Neural cell (in vitro differentiated cells): Measurements from ENCODE around the gene FARP1. TPM values are rescaled to one million over a fixed set of nuclear protein-coding genes. Genes with fewer than 3 reads are reported as not detected.

ENCODE experiments used
- H2AFZ ChIP-seq: fragments of 200-600, 300-800 bp; sonication (generic), shearing (Covaris generic); 2 replicates; pipeline ENCODE4 v1.6.0; 2014; ENCODE audit warnings: low read depth, mild to moderate bottlenecking, antibody characterized with exemption, low read length, moderate library complexity
- H3F3A ChIP-seq: fragments of 200-600 bp; shearing (Covaris generic); 2 replicates; pipeline ENCODE4 v1.6.1; 2016; ENCODE audit warnings: mild to moderate bottlenecking, moderate library complexity, mixed read lengths, antibody characterized with exemption, low read length; ENCODE audit not compliant: insufficient read depth, poor library complexity, severe bottlenecking
- H3K27ac ChIP-seq: fragments of 200-600, 300-800 bp; sonication (generic), shearing (Covaris generic); 2 replicates; pipeline ENCODE4 v1.5.1; 2014; ENCODE audit warnings: mild to moderate bottlenecking, low read length, moderate library complexity
- H3K27me3 ChIP-seq: fragments of 300-800, 200-600 bp; sonication (generic), shearing (Covaris generic); 2 replicates; pipeline ENCODE4 v1.6.0; 2014; ENCODE audit warnings: mild to moderate bottlenecking, low read depth, low read length, moderate library complexity; ENCODE audit not compliant: insufficient read depth
- H3K36me3 ChIP-seq: fragments of 300-800, 200-600 bp; sonication (generic), shearing (Covaris generic); 2 replicates; pipeline ENCODE4 v1.5.1; 2014; ENCODE audit warnings: mild to moderate bottlenecking, antibody characterized with exemption, low read length, moderate library complexity; ENCODE audit not compliant: insufficient read depth
- H3K4me2 ChIP-seq: fragments of 300-800, 200-600 bp; sonication (generic), shearing (Covaris generic); 2 replicates; pipeline ENCODE4 v1.6.0; 2014; ENCODE audit warnings: mild to moderate bottlenecking, low read length
- H3K4me3 ChIP-seq: fragments of 300-800, 200-600 bp; sonication (generic), shearing (Covaris generic); 2 replicates; pipeline ENCODE4 v1.5.1; 2014; ENCODE audit warnings: mild to moderate bottlenecking, low read length, moderate library complexity
- H3K79me2 ChIP-seq: fragments of 200-600 bp; shearing (Covaris generic); replicated peaks from 2 replicates; pipeline ENCODE4 v1.6.0; 2014; ENCODE audit warnings: mild to moderate bottlenecking, low read length, moderate library complexity; ENCODE audit not compliant: insufficient read depth
- H3K9ac ChIP-seq: fragments of 300-800, 200-600 bp; sonication (generic), shearing (Covaris generic); 2 replicates; pipeline ENCODE4 v1.6.1; 2016; ENCODE audit warnings: mild to moderate bottlenecking, low read length, mixed read lengths
- H3K9me2 ChIP-seq: fragments of 200-600 bp; shearing (Covaris generic); 2 replicates; pipeline ENCODE4 v1.6.1; 2016; ENCODE audit warnings: mild to moderate bottlenecking, low read length, mixed read lengths; ENCODE audit not compliant: insufficient read depth
- H3K9me3 ChIP-seq: fragments of 200-600, 300-800 bp; sonication (generic), shearing (Covaris generic); 2 replicates; pipeline ENCODE4 v1.6.1; 2016; ENCODE audit warnings: mild to moderate bottlenecking, mixed run types, low read length, moderate library complexity, mixed read lengths
- H4K20me1 ChIP-seq: fragments of 200-600 bp; shearing (Covaris generic); 2 replicates; pipeline ENCODE4 v1.6.1; 2016; ENCODE audit warnings: mild to moderate bottlenecking, mixed run types; ENCODE audit not compliant: insufficient read depth
- EP300 ChIP-seq: fragments of 450-650 bp; conservative IDR thresholded peaks from 2 replicates; pipeline ENCODE4 v1.6.1; 2014; ENCODE audit warnings: antibody characterized with exemption, mild to moderate bottlenecking, moderate library complexity; ENCODE audit not compliant: poor library complexity, severe bottlenecking
- EZH2 ChIP-seq: fragments of 200-600, 300-800 bp; shearing (Covaris generic), sonication (generic); IDR thresholded peaks from 2 replicates; pipeline ENCODE4 v1.6.1; 2014; ENCODE audit warnings: antibody characterized with exemption, low read length, borderline replicate concordance, mild to moderate bottlenecking; ENCODE audit not compliant: insufficient read depth, poor library complexity, severe bottlenecking
- MXI1 ChIP-seq: fragments of 450-650 bp; conservative IDR thresholded peaks from 2 replicates; pipeline ENCODE4 v1.6.1; 2014; ENCODE audit warnings: antibody characterized with exemption, mild to moderate bottlenecking; ENCODE audit not compliant: poor library complexity, severe bottlenecking
- POLR2AphosphoS5 ChIP-seq: IDR thresholded peaks from 2 replicates; pipeline ENCODE4 v1.6.1; 2012
- RAD21 ChIP-seq: fragments of 450-650 bp; conservative IDR thresholded peaks from 2 replicates; pipeline ENCODE4 v1.6.1; 2014; ENCODE audit warnings: antibody characterized with exemption, mild to moderate bottlenecking, moderate library complexity
- SMC3 ChIP-seq: fragments of 450-650 bp; conservative IDR thresholded peaks from 2 replicates; pipeline ENCODE4 v1.6.1; 2014; ENCODE audit warnings: antibody characterized with exemption, mild to moderate bottlenecking, moderate library complexity; ENCODE audit not compliant: poor library complexity
- TAF1 ChIP-seq: IDR thresholded peaks from 2 replicates; pipeline ENCODE4 v1.6.1; 2012; ENCODE audit warnings: low read depth
- polyA plus RNA-seq: library from polyadenylated mRNA; depleted of rRNA; stranded (reverse); fragments of >200 nt; gene quantifications from 2 replicates; pipeline ENCODE4 v1.2.3, GENCODE V29; 2014
- TF ChIP-seq, protein P1 (sequence below): IDR thresholded peaks from 2 replicates; pipeline ENCODE4 v1.6.1; 2012; ENCODE audit warnings: borderline replicate concordance
- TF ChIP-seq, protein P2 (sequence below): fragments of 450-650 bp; IDR thresholded peaks from 2 replicates; pipeline ENCODE4 v1.5.1; 2014; ENCODE audit warnings: antibody characterized with exemption, mild to moderate bottlenecking, moderate library complexity; ENCODE audit not compliant: poor library complexity, severe bottlenecking

Gene FARP1
- polyA plus RNA-seq, 1 donor from 2014 or later: 19.7 TPM

DNA sequence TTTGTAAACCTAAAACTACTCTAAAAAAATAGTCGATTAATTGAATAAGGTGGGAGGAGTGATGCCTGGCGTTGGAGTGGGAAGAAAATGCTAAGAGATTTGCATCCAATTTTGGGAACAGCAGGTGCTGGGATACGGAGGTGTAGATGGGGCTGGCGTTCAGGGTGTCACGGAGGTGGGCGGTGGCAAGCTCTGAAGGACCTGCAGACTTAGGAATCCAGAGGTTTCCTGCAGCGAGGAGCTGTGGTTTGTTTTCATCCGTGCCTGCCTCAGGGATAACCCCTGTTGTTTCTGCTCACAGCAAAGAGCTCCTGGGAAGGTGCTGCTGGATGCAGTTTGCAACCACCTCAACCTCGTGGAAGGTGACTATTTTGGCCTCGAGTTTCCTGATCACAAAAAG, 200.6 kb downstream of the FARP1 start:
- Histone ChIP-seq H3K4me3 (no peak overlapping the region), H3K27me3 (no peaks in the 10 kb centered on the region), H3K27ac (no peak overlapping the region), H3K36me3 (no peaks in the 10 kb centered on the region), H3F3A (no peaks in the 10 kb centered on the region), H3K4me2 (no peak overlapping the region), H2AFZ (no peak overlapping the region), H3K9me3 (no peaks in the 10 kb centered on the region), H3K9me2 (no peaks in the 10 kb centered on the region), H4K20me1 (no peaks in the 10 kb centered on the region), H3K79me2 (peaks cover 8% of the 10 kb centered on the region), H3K9ac (no peak overlapping the region)
- TF ChIP-seq MXI1 (no peak), EZH2 (no peak), RAD21 (no peak), EP300 (no peak), TAF1 (no peak), SMC3 (no peak), POLR2AphosphoS5 (no peak)
- TF ChIP-seq, protein P1, sequence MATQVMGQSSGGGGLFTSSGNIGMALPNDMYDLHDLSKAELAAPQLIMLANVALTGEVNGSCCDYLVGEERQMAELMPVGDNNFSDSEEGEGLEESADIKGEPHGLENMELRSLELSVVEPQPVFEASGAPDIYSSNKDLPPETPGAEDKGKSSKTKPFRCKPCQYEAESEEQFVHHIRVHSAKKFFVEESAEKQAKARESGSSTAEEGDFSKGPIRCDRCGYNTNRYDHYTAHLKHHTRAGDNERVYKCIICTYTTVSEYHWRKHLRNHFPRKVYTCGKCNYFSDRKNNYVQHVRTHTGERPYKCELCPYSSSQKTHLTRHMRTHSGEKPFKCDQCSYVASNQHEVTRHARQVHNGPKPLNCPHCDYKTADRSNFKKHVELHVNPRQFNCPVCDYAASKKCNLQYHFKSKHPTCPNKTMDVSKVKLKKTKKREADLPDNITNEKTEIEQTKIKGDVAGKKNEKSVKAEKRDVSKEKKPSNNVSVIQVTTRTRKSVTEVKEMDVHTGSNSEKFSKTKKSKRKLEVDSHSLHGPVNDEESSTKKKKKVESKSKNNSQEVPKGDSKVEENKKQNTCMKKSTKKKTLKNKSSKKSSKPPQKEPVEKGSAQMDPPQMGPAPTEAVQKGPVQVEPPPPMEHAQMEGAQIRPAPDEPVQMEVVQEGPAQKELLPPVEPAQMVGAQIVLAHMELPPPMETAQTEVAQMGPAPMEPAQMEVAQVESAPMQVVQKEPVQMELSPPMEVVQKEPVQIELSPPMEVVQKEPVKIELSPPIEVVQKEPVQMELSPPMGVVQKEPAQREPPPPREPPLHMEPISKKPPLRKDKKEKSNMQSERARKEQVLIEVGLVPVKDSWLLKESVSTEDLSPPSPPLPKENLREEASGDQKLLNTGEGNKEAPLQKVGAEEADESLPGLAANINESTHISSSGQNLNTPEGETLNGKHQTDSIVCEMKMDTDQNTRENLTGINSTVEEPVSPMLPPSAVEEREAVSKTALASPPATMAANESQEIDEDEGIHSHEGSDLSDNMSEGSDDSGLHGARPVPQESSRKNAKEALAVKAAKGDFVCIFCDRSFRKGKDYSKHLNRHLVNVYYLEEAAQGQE: no peak
- TF ChIP-seq, protein P2, sequence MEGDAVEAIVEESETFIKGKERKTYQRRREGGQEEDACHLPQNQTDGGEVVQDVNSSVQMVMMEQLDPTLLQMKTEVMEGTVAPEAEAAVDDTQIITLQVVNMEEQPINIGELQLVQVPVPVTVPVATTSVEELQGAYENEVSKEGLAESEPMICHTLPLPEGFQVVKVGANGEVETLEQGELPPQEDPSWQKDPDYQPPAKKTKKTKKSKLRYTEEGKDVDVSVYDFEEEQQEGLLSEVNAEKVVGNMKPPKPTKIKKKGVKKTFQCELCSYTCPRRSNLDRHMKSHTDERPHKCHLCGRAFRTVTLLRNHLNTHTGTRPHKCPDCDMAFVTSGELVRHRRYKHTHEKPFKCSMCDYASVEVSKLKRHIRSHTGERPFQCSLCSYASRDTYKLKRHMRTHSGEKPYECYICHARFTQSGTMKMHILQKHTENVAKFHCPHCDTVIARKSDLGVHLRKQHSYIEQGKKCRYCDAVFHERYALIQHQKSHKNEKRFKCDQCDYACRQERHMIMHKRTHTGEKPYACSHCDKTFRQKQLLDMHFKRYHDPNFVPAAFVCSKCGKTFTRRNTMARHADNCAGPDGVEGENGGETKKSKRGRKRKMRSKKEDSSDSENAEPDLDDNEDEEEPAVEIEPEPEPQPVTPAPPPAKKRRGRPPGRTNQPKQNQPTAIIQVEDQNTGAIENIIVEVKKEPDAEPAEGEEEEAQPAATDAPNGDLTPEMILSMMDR: no peak

DNA sequence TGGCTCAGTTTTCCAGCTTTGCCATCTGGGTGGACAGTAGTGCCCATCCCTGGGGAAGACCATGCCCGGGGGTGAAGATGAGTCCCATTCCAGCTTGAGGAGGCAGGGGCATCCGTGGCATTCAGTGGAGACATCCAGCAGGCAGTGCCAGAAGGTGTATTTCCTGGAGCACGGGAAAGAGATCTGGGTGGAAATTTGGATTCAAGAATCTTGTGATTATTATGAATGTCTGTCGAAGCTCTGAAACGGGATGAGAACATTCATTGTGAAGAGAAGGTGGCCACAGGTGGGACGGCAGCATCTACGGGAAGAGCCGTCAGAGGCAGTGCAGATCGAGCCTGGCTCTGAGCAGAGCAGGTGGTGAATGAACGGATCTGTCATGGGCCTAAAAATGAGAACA, 201.5 kb downstream of the FARP1 start:
- Histone ChIP-seq H3K27me3 (no peaks in the 10 kb centered on the region), H3F3A (no peaks in the 10 kb centered on the region), H3K9me2 (no peaks in the 10 kb centered on the region), H3K4me2 (no peak overlapping the region), H3K27ac (no peak overlapping the region), H4K20me1 (no peaks in the 10 kb centered on the region), H3K79me2 (peaks cover 8% of the 10 kb centered on the region), H3K9ac (no peak overlapping the region), H3K9me3 (no peaks in the 10 kb centered on the region), H3K36me3 (no peaks in the 10 kb centered on the region), H3K4me3 (no peak overlapping the region), H2AFZ (no peak overlapping the region)
- TF ChIP-seq, protein P2: no peak
- TF ChIP-seq EZH2 (no peak), TAF1 (no peak), SMC3 (no peak), MXI1 (no peak), EP300 (no peak), POLR2AphosphoS5 (no peak), RAD21 (no peak)
- TF ChIP-seq, protein P1: no peak
